Measurements from ENCODE around the gene F10. TPM values are rescaled to one million over a fixed set of nuclear protein-coding genes. Genes with fewer than 3 reads are reported as not detected.
"Not testable (repeated sequence)": the region's sequence is repeated elsewhere in the genome, so short reads cannot be mapped to it uniquely, and the experiment has no call there.

F10 gene
- total RNA-seq, 1 donor from 2014 or later: not detected

DNA sequence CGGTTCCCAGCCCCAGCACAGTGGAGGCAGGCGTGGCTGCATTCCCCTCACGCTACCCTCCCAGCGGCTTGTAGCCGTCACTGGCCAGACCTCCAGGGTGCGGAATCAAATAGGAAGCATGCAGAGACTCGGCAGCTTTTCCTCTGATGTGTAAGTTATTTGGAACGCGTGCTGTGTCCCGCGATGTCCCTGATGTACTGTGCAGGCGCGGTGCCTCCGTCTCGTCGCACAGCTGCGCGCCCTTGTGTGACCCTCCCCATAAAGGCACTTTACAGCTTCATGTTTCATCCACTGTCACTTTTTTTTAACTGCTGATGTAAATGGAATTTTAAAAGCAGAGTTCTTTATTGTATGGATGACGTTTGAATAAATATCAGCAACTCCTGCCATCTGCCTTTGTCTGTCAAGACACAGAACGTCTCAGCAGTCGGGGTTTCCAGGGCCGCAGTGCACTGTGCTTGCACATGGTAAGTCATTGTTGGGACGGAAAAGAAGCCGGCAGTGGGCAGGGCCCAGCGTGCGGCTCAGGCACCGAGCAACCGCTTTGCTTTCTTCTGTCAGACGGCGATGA, 24.4 kb upstream of the F10 start:
- no peak for ATAC-seq (ENCODE audit: low read depth)
- ChIA-PET POLR2A (no interaction called here), CTCF (no interaction called here)
- no peaks in the 10 kb centered on the region for H3K4me1 Mint-ChIP-seq
- DNase-seq: no peak
- TF ChIP-seq, protein P1, sequence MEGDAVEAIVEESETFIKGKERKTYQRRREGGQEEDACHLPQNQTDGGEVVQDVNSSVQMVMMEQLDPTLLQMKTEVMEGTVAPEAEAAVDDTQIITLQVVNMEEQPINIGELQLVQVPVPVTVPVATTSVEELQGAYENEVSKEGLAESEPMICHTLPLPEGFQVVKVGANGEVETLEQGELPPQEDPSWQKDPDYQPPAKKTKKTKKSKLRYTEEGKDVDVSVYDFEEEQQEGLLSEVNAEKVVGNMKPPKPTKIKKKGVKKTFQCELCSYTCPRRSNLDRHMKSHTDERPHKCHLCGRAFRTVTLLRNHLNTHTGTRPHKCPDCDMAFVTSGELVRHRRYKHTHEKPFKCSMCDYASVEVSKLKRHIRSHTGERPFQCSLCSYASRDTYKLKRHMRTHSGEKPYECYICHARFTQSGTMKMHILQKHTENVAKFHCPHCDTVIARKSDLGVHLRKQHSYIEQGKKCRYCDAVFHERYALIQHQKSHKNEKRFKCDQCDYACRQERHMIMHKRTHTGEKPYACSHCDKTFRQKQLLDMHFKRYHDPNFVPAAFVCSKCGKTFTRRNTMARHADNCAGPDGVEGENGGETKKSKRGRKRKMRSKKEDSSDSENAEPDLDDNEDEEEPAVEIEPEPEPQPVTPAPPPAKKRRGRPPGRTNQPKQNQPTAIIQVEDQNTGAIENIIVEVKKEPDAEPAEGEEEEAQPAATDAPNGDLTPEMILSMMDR (IDR thresholded peaks at IDR 0.05): no peak
- no peaks in the 10 kb centered on the region for H3K27me3 Mint-ChIP-seq
- no peaks in the 10 kb centered on the region for H3K9me3 Mint-ChIP-seq
- intact Hi-C loops (cut with micrococcal nuclease): no loop called here
- H3K36me3 Mint-ChIP-seq (ENCODE audit: low read depth): no peaks in the 10 kb centered on the region
- no peak overlapping the region for H3K27ac Mint-ChIP-seq
- no peak overlapping the region for H3K4me3 Mint-ChIP-seq

DNA sequence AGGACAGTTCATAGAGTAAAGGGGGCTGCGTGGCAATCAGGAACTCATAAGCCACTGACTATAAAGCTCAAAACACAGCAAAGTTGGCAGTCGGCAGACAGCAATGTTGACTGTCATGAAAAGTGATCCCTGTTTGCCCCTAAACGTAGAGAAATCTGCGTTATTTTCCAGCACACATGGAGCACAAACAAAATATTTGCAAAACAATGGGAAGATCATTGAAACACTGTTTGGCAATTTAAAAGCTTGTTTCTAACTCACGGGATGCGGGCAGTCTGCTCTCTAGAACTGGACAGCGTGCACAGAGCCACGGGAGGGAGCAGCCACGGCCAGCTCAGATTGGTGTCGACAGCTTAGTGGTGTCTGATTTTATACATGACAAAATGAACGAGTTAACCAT, 23.5 kb upstream of the F10 start:
- Mint-ChIP-seq H3K4me1 (no peaks in the 10 kb centered on the region), H3K27ac (no peak overlapping the region), H3K36me3 (ENCODE audit: low read depth) (no peaks in the 10 kb centered on the region), H3K27me3 (peaks cover under 1% of the 10 kb centered on the region), H3K4me3 (no peak overlapping the region), H3K9me3 (no peaks in the 10 kb centered on the region)
- no peak for DNase-seq
- intact Hi-C loops (cut with micrococcal nuclease): no loop called here
- ChIA-PET CTCF (no interaction called here), POLR2A (no interaction called here)
- TF ChIP-seq, protein P1 (IDR thresholded peaks at IDR 0.05): no peak
- ATAC-seq (ENCODE audit: low read depth): no peak

GRCh38 chr13:113102302-113102701, 20.3 kb upstream of the F10 start:
- H3K27ac Mint-ChIP-seq; CTCF ChIA-PET; DNase-seq; H3K4me3 Mint-ChIP-seq; intact Hi-C loops (cut with micrococcal nuclease); H3K9me3 Mint-ChIP-seq; H3K4me1 Mint-ChIP-seq; POLR2A ChIA-PET; H3K27me3 Mint-ChIP-seq; H3K36me3 Mint-ChIP-seq (ENCODE audit: low read depth); ATAC-seq (ENCODE audit: low read depth): not testable (repeated sequence)

- POLR2A ChIA-PET: no interaction called here
- CTCF ChIA-PET: no interaction called here
Observed at GRCh38 chr13:113102727-113103126, 19.9 kb upstream of the F10 start.

DNA sequence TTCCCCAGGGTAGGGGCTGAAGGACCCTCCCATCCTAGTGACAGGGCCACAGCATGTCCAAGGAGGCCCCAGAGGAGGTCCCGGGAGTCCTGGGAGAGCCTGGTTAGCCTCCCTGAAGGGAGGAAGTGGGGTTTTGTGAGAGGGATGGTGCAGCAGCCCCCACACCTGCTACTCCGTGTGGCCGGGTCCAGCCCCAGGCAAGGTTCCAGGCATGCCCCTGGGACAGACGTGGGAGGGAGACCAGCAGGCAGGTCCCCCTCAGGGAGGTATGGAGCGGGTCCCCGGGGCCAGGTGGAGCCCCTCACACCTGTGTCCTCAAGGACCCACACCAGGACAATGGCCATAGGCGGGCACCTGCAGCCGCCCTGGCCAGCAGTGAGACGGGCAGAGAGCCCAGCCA, 19.0 kb upstream of the F10 start:
- Mint-ChIP-seq H3K27ac (no peak overlapping the region), H3K36me3 (ENCODE audit: low read depth) (no peaks in the 10 kb centered on the region), H3K4me3 (no peak overlapping the region), H3K9me3 (no peaks in the 10 kb centered on the region), H3K4me1 (no peaks in the 10 kb centered on the region), H3K27me3 (peaks cover 6% of the 10 kb centered on the region)
- TF ChIP-seq, protein P1 (IDR thresholded peaks at IDR 0.05): no peak
- POLR2A ChIA-PET: no interaction called here
- no peak for DNase-seq
- intact Hi-C loops (cut with micrococcal nuclease): no loop called here
- CTCF ChIA-PET: no interaction called here
- no peak for ATAC-seq (ENCODE audit: low read depth)

More at GRCh38 chr13:113102727-113103126, 19.9 kb upstream of the F10 start:
- H3K9me3 Mint-ChIP-seq: no peaks in the 10 kb centered on the region
- no peak overlapping the region for H3K4me3 Mint-ChIP-seq
- H3K27me3 Mint-ChIP-seq: peaks cover 6% of the 10 kb centered on the region
- no peak for DNase-seq
- intact Hi-C loops (cut with micrococcal nuclease): no loop called here
- no peaks in the 10 kb centered on the region for H3K4me1 Mint-ChIP-seq
- H3K36me3 Mint-ChIP-seq (ENCODE audit: low read depth): no peaks in the 10 kb centered on the region
- H3K27ac Mint-ChIP-seq: no peak overlapping the region
- TF ChIP-seq, protein P1 (IDR thresholded peaks at IDR 0.05): no peak
- ATAC-seq (ENCODE audit: low read depth): no peak

All from activated B cell treated with CpG ODN at 0.5 μM for 24 hours (primary cell).